ENCODE results near the gene FCHO1. TPM values are rescaled to one million over a fixed set of nuclear protein-coding genes. Genes with fewer than 3 reads are reported as not detected.

The FCHO1 gene
- total and polyA plus RNA-seq, 10 of the 15 experiments (the other 5 are each of a cell fraction or from before 2014, with no cell fraction given): 0.14 to 45.8 (median 15.8) TPM

- no peak for TF ChIP-seq MEF2A (IDR thresholded peaks at IDR 0.05; ENCODE audit: insufficient read depth, low read depth, low read length)
- no peak for TF ChIP-seq HDAC6 (IDR thresholded peaks at IDR 0.05; ENCODE audit: unreplicated experiment)
These were observed 60.8 kb downstream of the FCHO1 start (continued) for GRCh38 chr19:17812099-17812498.

GRCh38 chr19:17817668-17818363 lies 66.5 kb downstream of the FCHO1 start:
- SMC1A ChIA-PET (ENCODE audit: uncharacterized antibody, unreplicated experiment): interaction anchor here (0.6 to 0.9 kb wide), 2 partner anchors 16 to 62 kb away, joined by 3 read pairs; no protein-coding TSS in a partner anchor
- H3K4me1 ChIP-seq (ENCODE audit: control insufficient read depth, insufficient read depth, low read length): no peaks in the 10 kb centered on the region
- H3K4me2 ChIP-seq (ENCODE audit: control insufficient read depth, insufficient read depth): no peak overlapping the region
- intact Hi-C loops (cut with micrococcal nuclease; ENCODE audit: unreplicated experiment): no loop called here
- ATAC-seq (no peak), DNase-seq (ENCODE audit: low read depth, low spot score) (no peak), FAIRE-seq (no peak)
- no peak overlapping the region for H3K27ac ChIP-seq (ENCODE audit: control insufficient read depth, insufficient read depth)
- H3K27me3 ChIP-seq (replicated peaks in 1 of 2; ENCODE audit: control insufficient read depth in 2 of 2, insufficient read depth in 2 of 2, low read length in 1 of 2): no peaks in the 10 kb centered on the region
- H3K79me2 ChIP-seq (ENCODE audit: control insufficient read depth, insufficient read depth, low read length): no peaks in the 10 kb centered on the region
- POLR2A ChIA-PET: no interaction called here
- 71% methylated on average over 12 of the region's 13 CpGs for WGBS (ENCODE audit: insufficient coverage, insufficient replicate concordance, low lambda C conversion rate, missing lambda C conversion rate)
- BruUV-seq (replicated peaks): no TSS peak
- H3K9me3 ChIP-seq (replicated peaks; ENCODE audit: control insufficient read depth, insufficient read depth, low read length): no peaks in the 10 kb centered on the region
- in situ Hi-C loops (cut with MboI): no loop called here
- RAD21 ChIA-PET (ENCODE audit: unreplicated experiment): no interaction called here
- H3K9ac ChIP-seq (ENCODE audit: control insufficient read depth, insufficient read depth, low read length): no peak overlapping the region
- H3K4me3 ChIP-seq: no peak overlapping the region
- CTCF ChIA-PET: no interaction called here
- H2AFZ ChIP-seq (ENCODE audit: control insufficient read depth, low read depth, low read length): no peak overlapping the region
- H3K36me3 ChIP-seq (ENCODE audit: control insufficient read depth in 2 of 2, insufficient read depth in 2 of 2, low read length in 1 of 2): no peaks in the 10 kb centered on the region
- TF ChIP-seq JUND (IDR thresholded peaks at IDR 0.05; ENCODE audit: low read depth, low read length): no peak
- no peak for TF ChIP-seq ZNF207 (IDR thresholded peaks at IDR 0.05; ENCODE audit: borderline replicate concordance)
- TF ChIP-seq SRF (IDR thresholded peaks at IDR 0.05; ENCODE audit: low read depth in 2 of 2, low read length in 2 of 2): no peak
- no peaks in the 10 kb centered on the region for H4K20me1 ChIP-seq (ENCODE audit: control insufficient read depth, insufficient read depth)

GRCh38 chr19:17821190-17821589 lies 69.9 kb downstream of the FCHO1 start, which contains the start of gene INSL3:
Gene INSL3 (minus strand): TSS chr19:17821519. CDS start chr19:17821506, 13 bp downstream.
- Histone ChIP-seq H3K36me3 (ENCODE audit: control insufficient read depth in 2 of 2, insufficient read depth in 2 of 2, low read length in 1 of 2) (no peaks in the 10 kb centered on the region; a peak in 1 of 4 replicates), H3K27ac (ENCODE audit: control insufficient read depth, insufficient read depth) (no peak within 1 kb of the TSS), H3K9ac (ENCODE audit: control insufficient read depth, insufficient read depth, low read length) (no peak within 1 kb of the TSS), H3K4me2 (ENCODE audit: control insufficient read depth, insufficient read depth) (no peak within 1 kb of the TSS), H3K9me3 (replicated peaks; ENCODE audit: control insufficient read depth, insufficient read depth, low read length) (no peaks in the 10 kb centered on the region), H3K4me1 (ENCODE audit: control insufficient read depth, insufficient read depth, low read length) (no peaks in the 10 kb centered on the region), H4K20me1 (ENCODE audit: control insufficient read depth, insufficient read depth) (no peaks in the 10 kb centered on the region), H3K79me2 (ENCODE audit: control insufficient read depth, insufficient read depth, low read length) (no peaks in the 10 kb centered on the region), H2AFZ (ENCODE audit: control insufficient read depth, low read depth, low read length) (no peak within 1 kb of the TSS), H3K27me3 (replicated peaks in 1 of 2; ENCODE audit: control insufficient read depth in 2 of 2, insufficient read depth in 2 of 2, low read length in 1 of 2) (no peaks in the 10 kb centered on the region), H3K4me3 (no peak within 1 kb of the TSS)
- ATAC-seq (no peak), DNase-seq (ENCODE audit: low read depth, low spot score) (no peak), FAIRE-seq (no peak)
- RAD21 ChIA-PET (ENCODE audit: unreplicated experiment): no interaction called here
- SMC1A ChIA-PET (ENCODE audit: uncharacterized antibody, unreplicated experiment): no interaction called here
- POLR2A ChIA-PET: no interaction called here
- WGBS (ENCODE audit: insufficient coverage, insufficient replicate concordance, low lambda C conversion rate, missing lambda C conversion rate): 82% methylated on average over 33 of the region's 34 CpGs
- BruUV-seq (replicated peaks): no TSS peak
- in situ Hi-C loops (cut with MboI): no loop called here
- intact Hi-C loops (cut with micrococcal nuclease; ENCODE audit: unreplicated experiment): no loop called here
- no peak for TF ChIP-seq SPI1 (IDR thresholded peaks at IDR 0.05; ENCODE audit: borderline replicate concordance, insufficient read depth, low read depth, low read length)
- no peak for TF ChIP-seq IRF4 (IDR thresholded peaks at IDR 0.05; ENCODE audit: low read depth, low read length)
- TF ChIP-seq ZSCAN29 (IDR thresholded peaks at IDR 0.05): no peak
- peak; percentile 44; the same call in 1 of the 2 replicates for TF ChIP-seq POLR2A (IDR thresholded peaks at IDR 0.05; ENCODE audit: low read depth, low read length)
- no peak for TF ChIP-seq NR2C2 (IDR thresholded peaks at IDR 0.05; ENCODE audit: borderline replicate concordance, control insufficient read depth, insufficient read length, low read depth)
- TF ChIP-seq POU2F2 (IDR thresholded peaks at IDR 0.05; ENCODE audit: borderline replicate concordance, low read depth, low read length): no peak
- TF ChIP-seq RAD21 (IDR thresholded peaks at IDR 0.05; ENCODE audit: insufficient read depth, low read depth, low read length): no peak
- TF ChIP-seq NFIC (IDR thresholded peaks at IDR 0.05; ENCODE audit: low read depth, low read length): no peak
- CTCF ChIA-PET: no interaction called here

Measured in GM12878 (cell line).